Suprapubic skin (tissue), 4 donors: Measurements from ENCODE around the gene UBE2E3.

ENCODE experiments used
- POLR2A ChIP-seq, 2 donors: fragments of 450-650 bp; IDR thresholded peaks; one replicate each; pipeline ENCODE4 v1.6.1; 2017; ENCODE audit warnings: antibody characterized with exemption in 2 of 2, mild to moderate bottlenecking in 2 of 2, moderate library complexity in 2 of 2
- POLR2AphosphoS5 ChIP-seq, 3 donors: sonication (generic); formaldehyde crosslinking; IDR thresholded peaks; one replicate each; pipeline ENCODE4 v1.6.1; 2017; ENCODE audit warnings: antibody characterized with exemption in 3 of 3
- TF ChIP-seq, protein P1 (sequence below), 2 donors: fragments of 200-600 bp in 1 of 2; fragments of 450-650 bp in 1 of 2; sonication (generic) in 1 of 2; IDR thresholded peaks; one replicate each; pipeline ENCODE4 v1.5.1; 2016 to 2019; ENCODE audit warnings: antibody characterized with exemption in 2 of 2, mild to moderate bottlenecking in 1 of 2, moderate library complexity in 1 of 2

DNA sequence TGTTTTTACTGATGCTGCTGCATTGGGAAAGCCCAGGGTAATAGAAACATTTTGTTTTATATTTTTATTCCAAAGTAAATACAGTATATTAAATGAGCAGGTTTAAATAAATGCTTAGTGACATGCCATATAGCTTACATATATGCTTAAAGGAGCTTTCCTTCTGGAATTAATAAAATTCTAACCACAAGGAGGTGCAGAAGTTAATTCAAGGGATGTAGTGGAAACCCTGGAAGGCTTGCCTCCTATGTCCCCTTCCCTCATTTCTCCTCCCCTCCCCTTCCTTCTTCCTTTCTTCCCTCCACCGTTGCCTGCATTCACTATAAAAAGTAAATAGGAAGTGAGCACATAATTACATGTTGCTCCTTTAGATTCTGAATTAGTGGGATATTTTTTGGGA, 96.3 kb downstream of the UBE2E3 start:
- TF ChIP-seq, protein P1, sequence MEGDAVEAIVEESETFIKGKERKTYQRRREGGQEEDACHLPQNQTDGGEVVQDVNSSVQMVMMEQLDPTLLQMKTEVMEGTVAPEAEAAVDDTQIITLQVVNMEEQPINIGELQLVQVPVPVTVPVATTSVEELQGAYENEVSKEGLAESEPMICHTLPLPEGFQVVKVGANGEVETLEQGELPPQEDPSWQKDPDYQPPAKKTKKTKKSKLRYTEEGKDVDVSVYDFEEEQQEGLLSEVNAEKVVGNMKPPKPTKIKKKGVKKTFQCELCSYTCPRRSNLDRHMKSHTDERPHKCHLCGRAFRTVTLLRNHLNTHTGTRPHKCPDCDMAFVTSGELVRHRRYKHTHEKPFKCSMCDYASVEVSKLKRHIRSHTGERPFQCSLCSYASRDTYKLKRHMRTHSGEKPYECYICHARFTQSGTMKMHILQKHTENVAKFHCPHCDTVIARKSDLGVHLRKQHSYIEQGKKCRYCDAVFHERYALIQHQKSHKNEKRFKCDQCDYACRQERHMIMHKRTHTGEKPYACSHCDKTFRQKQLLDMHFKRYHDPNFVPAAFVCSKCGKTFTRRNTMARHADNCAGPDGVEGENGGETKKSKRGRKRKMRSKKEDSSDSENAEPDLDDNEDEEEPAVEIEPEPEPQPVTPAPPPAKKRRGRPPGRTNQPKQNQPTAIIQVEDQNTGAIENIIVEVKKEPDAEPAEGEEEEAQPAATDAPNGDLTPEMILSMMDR (IDR thresholded peaks at IDR 0.05), result no peak
- TF ChIP-seq POLR2A (IDR thresholded peaks at IDR 0.05) (no peak), POLR2AphosphoS5 (IDR thresholded peaks at IDR 0.05) (no peak)
